HG03460 (cell line): ENCODE results near the gene ADORA1.

Experiments used
- ATAC-seq: cut with Tn5 transposase; IDR thresholded peaks from one replicate; pipeline ENCODE4 v1.9.1; 2021; ENCODE audit not compliant: unreplicated experiment

Gene ADORA1

DNA sequence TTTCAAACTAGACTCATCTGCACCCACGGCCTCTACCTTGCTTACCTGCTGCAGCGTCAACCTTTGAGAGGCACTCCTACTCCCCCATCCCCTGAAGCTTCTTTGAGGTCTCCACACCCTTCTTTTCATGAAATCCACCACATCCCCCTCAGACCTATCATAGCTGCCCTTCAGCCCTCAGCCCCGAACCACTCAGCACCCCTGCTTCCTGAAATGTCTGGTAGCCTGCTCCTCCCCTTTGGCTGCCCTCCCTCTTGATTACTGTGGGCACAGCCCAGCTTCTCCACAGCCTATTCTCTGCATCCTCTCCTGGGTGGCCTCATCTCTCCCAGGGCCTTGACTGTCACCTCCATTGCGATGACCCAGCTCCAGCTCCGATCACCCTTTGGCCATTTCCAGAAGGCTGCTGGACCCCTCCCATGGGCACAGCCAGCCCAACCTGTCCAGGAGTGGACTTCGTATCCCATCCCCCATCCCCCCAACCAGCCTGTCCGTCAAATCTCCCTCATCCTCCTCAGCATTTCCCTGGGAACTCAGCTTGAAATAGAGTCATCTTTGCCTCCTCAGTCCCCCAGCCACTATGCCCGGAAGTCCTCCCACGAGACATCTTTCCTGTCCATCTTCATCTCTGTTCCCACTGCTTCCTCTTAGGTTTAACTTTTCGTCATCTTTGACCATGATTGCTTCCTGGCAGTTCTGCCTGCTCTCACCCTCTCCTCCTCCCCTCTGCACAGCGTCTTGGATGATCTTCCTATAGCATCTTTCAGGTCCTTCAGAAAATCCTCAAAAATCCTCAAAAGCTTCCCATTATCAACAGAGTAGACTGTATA lies 6.1 kb upstream of the ADORA1 start:
- ATAC-seq = no peak

DNA sequence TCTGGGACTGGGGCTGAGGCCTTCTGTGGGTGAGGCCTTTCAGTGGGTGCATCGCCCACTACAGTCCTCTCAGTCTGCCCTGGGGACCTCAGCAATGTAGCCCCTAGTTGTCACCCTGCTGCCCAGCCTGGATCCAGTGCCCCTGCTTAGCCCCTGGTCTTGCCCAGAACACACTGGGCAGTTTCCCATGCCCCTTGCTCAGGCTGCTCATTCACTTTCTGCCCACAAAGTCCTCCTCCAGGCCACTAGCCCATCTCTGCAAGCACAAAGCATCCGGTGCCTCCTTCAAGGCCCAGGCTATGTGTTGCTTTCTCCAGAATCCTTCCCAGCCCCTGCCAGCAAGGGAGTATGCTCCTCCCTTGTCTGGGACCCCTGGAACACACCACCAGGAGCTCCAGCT lies 5.4 kb upstream of the ADORA1 start:
- no peak for ATAC-seq

DNA sequence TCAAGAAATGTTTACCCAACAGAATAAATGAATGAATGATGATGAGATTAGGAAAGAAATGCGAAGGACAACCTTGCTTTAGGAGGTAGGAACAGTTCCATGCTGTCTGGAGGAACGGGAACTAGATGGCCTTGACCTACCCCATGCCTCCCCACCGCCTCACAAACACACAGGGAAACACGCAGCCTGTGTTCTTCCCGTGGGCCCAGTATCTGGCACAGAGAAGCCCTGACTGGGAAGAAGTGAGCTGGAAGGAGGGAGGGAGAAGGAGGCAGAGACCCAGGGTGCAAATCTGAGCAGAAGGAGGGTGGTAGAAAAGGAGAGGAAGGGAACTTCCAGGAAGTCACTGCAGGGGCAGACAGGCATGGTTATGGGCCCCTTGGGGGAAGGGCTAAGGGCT lies 3.5 kb upstream of the ADORA1 start:
- ATAC-seq = no peak

DNA sequence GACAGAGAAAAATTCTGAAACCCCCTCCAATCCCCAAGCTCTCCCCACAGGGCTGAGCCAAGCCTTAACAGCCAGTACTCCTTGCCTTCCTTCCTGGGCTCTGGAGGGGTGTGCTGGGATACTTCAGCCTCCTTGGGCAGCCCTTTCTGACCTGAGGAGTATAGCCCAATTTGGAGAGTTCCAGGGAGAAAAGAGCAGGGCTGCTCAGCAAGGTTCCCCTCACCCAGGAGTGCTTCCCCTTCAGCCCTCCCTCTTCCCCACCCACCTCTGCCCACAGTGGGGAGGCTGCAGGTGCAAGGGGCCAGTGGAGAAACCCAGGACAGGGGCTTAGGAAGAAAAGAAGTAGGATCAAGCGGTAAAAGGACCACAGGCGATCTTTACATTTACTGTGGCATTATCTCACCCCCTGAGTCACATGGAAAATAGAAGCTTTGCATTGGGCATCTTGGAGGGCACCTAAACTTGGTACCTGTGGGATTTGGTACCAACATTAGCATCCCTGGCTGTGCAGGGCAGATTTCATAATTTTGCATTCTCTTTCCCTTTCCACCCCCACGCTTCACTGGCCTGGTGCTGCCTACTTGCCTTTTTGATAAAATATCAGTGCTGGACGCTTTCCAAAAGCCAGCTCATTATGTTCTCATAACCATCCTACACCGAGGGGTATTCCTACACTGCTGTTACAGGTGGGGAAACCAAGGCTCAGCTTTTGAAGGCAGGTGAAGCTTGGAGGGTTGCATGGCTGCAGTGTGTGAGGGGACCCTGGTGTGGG lies 2.8 kb upstream of the ADORA1 start:
- no peak for ATAC-seq

DNA sequence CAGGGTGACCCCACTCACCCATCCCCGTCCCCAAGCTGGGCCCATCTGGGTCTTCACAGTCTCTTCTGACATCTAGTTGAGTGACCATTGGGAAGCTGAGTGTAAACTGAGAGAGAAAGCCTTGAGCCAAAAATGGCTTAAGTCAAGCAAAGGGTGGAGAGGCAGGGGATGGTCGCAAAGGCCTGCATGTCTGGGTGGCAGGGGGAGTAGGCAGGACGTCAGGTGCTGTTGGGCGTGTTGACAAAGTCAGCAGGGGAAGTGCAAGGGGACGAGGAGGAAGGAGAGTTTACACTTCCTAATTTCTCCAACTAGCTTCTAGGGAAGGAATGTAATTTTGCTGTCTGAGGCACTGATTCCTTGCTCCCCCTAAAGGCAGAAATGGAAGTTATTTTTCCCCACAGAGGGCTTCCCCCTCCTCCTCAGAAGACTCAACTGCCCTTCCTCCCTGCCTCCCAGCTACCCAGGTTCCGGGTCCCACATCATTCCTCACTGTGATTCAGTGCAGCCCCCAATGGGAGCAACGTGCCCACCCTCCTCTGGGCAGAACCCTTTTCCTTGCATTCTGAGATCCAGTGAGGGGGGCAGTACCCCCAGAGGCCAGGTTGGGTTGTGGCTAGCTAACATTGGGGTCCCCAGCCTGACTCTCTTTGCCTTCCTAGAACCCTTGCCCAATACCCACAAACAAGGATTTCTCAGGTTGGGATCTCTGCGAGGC lies 1.2 kb upstream of the ADORA1 start:
- ATAC-seq = no peak

DNA sequence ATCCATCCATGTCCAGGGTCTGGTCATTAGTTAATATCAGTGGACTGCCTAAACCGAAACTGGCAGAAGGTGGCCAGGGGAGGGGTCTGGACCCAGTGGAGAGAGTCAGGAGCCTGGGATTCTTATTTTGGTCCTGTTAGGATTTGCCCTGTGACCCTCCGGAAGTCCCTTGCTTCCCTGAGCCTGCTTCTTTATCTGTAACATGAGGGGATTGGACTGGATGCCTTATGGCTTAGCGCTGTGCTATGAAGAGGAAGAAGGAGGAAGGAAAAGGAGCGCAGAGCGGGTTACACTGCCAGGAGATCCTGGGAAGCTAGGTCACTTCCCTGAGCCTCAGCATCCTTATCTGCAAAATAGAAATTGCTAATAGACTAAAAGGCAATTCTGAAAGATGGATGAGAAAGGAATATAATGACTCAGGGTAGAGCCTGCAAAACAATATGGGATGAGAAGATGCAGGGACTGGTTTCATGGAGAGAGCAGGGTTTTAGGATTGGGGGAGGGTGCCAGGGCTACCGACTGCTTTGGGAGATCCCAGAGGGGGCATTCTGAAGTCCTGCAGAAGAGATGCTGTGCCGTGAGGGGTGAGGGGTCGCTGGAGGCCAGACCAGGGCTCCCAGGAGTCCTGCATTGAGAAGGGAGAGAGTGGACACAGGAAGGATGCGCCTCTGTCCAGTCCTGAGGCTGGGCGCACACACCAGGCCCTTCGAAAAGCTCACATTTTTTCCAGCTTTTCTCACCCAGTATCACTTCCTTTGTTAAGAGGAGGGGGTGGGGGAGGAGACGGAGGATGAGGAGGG lies 460 bp upstream of the ADORA1 start:
- ATAC-seq = no peak

DNA sequence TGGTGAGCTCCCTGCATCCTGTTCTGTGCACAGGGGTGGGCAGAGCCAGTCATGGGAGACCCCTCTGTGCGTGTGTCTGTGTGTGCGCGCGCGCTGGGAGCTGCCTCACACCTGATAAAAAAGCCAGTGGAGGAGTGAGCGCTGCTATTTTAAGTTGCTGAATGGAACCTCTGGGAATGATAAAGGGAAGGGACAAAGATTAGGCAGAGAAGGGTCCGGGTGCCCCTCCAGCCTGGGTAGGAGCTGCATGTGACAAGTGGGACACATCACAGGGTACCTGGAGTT lies 847 bp downstream of the ADORA1 start:
- ATAC-seq = no peak

DNA sequence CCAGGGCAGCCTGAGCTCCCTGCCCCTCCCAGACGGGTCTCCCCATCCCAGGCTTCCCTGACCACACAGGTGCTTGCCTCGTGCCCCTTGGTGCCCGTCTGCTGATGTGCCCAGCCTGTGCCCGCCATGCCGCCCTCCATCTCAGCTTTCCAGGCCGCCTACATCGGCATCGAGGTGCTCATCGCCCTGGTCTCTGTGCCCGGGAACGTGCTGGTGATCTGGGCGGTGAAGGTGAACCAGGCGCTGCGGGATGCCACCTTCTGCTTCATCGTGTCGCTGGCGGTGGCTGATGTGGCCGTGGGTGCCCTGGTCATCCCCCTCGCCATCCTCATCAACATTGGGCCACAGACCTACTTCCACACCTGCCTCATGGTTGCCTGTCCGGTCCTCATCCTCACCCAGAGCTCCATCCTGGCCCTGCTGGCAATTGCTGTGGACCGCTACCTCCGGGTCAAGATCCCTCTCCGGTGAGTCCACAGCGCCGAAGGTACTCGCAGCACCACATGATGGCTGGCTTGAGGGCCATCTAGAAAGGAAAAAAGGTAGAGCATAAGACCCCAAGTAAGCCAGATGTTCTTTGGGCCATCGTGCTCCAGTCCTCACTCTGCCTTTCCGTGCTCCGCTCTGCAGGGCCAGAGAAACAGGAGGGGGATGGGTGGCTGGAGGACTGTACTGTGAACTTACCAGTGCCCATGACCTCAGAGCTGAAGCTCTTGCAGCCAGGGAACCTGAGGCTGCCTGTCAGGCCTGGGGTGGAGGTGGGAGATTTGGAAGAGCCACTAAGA lies 1.4 kb downstream of the ADORA1 start:
- ATAC-seq = no peak

DNA sequence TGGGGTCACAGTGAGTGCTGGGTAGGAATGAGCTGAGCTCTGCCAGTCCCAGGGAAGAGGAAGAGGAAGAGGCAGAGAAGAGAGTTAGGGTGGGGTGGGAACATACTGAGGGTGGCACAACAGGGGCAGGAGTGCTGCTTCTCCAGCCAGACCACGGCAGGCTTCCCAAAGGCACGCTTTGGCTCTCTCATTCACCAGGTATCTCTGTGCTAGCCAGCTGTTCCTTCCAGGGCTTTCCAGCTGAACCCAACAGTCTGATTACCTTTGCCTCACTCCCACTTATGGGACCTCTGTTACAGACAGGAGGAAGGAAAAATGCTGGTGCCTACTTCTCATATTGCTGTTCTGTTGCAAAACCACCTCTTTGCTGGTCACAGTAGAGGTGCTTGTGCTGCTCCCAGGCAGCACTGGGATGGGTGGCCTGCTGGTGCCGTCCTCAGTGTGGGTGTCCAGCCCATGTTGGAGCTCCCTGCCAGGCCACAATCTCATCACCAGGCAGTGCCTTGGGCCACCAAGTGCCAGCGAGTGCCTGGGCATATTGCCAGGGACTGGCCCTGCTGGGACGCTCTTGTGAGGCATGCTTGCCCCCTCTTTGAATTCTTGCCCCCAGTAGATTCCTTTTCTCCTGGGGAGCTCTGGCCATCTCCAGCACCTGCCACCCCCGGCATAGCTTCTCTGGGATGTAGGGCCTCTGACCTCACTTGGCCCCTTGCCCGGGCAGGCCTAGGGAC lies 2.1 kb downstream of the ADORA1 start:
- no peak for ATAC-seq

DNA sequence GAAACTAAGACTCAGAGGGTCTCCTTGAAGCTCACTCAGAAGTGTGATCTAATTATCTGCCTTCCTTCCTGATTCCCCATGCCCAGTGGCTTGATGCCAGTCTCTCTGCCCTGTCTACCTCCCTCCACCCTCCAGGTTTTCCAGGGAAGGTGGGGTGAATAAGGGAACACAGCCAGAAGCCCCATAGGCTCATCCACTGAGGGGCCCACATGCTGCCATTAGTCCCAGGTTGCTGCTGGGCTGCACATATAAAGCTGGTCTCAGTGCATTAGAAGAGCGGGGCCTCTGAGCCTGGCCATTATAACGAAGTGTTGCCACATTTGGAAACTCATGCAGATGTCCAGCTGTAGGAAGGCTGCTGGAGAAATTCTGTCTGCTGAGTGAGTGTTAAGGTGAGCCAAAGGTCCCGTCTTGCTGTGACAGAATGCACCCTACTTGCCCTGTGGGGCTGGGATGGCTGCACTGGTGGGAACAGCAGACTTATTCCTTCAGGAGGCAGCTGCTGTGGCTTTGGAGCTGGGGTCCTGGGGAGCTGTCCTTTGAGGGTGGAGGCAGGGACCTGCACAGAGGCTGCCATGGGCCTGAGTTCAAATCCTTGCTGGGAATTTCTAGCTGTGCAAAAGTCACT lies 2.9 kb downstream of the ADORA1 start:
- no peak for ATAC-seq

DNA sequence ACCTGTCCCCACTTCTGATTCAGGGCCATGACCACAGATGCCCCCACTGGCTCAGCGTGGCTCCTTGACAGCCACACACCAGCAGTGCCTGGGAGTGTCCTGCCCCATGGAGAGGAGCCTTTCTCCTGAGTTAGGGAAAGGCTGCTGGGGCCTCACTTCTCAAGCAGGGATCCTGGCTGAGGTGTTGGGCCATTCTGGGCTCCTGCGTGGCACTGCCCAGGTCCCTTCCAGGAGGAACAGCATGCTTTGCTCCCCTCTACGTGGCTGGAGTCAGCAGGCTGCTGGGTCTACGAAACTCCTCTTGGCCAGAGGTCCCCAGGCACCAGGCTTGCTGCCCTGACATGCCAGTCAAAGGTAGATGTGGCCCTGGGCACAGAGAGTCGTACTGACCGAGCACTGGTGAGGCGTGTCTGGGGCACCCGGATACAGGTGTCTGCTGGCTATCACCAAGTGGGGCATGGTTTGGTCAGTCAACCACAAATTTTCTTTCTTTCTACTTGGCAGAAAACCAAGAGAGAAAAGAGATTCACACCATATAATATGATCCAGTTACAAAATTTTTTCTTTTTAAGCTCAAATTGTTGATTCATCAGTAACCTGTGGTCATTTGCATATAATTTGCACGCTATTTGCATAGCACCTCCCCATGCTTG lies 4.1 kb downstream of the ADORA1 start:
- ATAC-seq = no peak

DNA sequence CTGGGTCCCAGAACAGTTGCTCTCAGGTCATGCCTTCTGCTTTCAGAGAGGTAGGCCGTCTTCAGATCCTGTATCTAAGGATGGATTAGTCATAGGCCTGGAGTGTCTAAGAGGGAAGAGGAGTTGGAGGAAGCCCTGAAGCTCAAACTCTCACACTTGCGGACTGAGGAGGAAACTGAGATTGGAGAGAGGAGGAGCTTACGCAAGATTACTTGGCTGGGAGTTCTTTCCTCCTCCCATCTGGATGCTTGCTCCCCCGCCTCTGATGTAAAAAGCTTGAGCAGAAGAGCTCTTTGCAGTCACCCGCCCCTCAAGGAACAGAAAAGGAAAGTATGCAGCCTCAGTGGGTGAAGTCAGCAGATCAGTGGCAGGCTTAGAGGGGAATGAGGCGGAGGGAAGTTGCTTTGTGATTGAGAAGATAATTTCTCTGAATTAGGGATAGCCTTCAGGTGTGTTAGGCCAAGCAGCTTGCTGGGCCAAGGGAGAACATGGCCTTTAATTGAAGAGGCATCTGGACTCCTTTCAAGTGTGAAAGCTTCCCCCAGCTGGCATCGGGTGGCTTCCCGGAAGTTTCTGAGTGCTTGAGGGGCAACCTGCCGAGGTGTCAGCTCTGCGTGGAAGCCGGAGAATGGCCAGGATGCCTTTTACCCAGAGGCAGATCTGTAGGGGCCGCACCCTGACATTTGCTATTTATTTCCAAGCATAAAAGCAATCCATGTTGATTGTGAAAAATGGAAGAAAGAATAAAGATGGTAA lies 6.6 kb downstream of the ADORA1 start:
- ATAC-seq = no peak

DNA sequence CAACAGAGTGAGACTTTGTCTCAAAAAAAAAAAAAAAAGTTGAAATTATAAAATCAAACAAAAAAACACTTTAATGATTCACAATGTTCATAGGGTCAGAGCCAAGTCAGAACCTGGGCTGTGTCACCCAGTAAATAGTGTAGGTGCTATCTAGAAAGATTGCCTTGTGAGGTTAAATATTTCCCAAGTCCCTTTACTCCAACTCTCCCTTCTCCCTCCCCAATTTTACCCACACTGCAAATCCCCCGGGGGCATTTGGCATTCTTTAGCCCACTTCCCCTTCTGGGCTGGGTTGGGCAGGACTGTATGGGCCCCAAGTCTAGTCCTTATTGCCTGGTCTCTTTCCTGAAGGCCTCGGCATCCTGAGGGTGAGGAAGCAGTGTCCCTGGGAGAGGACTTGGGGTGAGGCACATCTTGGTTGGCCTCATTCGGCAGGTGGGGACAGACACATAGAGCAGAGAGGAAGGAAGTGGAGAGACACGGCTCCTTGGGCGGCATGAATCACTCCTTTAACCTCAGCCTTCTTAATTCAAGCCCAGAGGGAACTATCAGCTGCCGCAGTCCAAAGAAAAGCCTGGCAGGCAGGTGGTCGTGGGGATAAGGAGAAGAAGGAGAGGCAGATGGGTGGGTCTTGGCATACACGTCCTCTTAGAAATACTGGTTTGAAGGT lies 8.2 kb downstream of the ADORA1 start:
- no peak for ATAC-seq

DNA sequence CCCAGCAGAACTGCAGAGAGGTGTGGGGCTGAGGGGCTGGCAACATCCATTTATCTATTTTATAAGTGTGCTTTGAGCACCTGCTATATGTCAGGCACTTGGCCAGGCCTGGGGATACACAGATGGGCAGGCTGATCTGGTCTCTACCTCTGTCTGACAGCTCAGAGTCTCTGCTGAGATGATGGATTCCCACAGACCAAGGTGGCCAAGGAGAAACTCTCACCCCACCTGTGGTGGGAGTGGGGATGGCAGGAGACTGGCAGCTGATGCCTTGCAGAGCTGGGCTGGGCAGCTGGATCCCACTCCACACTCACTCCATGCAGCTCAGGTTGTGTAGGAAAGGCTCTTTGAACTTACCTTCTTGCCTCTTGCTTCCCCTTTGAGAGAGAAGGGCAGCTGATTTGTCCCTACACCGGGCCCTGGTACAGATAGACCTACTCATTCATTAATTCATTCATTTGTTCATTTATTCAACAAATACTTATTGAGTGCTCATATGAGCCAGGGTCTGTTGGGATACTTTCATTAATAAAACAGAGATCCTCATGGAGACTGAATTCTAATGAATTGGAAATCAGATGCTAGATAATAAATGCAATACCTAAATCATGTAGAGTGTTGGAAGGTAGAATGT lies 9.0 kb downstream of the ADORA1 start:
- ATAC-seq = no peak

DNA sequence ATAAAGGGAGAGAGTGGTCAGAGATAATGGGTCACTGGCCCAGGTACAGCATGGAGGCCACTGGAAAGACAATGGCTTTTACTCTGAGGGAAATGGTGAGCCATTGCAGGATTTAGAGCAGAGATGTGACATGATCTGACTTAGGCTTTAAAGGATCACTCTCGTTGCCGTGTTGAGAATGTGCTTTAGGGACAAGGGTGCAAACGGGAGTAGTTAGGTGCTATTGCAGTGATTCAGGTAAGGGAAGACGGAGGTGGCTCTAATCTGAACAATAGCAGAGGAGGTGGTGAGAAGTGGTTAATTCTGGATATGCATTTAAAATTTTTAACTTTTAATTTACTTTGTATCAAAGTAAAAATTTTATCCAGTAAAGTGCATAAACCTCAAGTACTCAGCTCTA lies 9.8 kb downstream of the ADORA1 start:
- no peak for ATAC-seq

DNA sequence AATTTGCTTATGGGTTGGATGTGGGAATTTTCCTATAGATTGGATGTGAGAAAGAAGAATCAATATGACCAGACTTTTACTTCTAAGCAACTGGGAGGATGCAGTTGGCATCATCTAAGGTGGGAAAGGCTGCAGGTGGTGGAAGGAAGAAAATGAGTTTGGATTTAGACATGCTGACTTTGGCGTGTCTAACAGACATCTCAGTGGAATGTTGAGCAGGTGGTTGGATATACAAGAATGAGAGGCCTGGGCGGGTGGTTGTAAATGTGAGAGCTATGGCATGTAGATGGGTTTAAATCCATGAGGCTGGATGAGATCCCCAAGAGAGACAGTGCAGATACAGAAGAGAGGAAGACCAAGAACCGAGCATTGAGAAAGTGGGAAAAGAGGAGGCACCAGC lies 10.5 kb downstream of the ADORA1 start:
- ATAC-seq = no peak

DNA sequence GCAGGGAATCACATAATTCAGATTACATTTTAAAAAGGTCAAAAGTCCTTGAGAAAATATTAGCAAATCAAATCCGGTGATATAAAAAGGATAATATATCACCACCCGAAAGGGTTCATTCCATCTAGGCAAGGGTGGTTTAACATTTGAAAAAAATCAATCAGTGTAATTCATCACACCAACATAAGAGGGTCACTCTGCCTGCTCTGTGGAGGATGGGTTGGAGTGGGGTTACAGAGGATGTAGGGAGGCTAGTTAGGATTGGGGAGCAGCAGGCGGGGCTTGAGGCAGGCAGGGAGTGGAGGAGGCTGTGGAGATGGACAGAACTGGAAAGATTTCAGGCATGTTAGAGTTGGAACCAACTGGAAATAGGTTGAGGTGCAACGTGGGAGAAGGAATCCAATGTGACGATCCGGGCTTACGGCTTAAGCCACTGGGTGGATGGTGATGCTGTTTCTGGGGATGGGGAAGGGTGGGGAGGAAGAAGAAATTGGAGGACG lies 12.5 kb downstream of the ADORA1 start:
- ATAC-seq = no peak
